ENCODE measurements around the gene GPA33.

DNA sequence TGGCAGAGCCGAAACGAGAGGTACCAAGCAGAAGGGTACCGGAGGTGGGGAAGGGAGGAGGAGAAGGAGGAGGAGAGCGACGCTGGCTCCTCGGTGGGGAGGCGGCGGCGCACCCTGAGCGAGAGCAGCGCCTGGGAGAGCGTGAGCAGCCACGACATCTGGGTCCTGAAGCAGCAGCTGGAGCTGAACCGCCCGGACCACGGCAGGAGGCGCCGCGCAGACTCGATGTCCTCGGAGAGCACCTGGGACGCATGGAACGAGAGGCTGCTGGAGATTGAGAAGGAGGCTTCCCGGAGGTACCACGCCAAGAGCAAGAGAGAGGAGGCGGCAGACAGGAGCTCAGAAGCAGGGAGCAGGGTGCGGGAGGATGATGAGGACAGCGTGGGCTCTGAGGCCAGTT lies 36.1 kb upstream of the GPA33 start:
- TF ChIP-seq, protein P1, sequence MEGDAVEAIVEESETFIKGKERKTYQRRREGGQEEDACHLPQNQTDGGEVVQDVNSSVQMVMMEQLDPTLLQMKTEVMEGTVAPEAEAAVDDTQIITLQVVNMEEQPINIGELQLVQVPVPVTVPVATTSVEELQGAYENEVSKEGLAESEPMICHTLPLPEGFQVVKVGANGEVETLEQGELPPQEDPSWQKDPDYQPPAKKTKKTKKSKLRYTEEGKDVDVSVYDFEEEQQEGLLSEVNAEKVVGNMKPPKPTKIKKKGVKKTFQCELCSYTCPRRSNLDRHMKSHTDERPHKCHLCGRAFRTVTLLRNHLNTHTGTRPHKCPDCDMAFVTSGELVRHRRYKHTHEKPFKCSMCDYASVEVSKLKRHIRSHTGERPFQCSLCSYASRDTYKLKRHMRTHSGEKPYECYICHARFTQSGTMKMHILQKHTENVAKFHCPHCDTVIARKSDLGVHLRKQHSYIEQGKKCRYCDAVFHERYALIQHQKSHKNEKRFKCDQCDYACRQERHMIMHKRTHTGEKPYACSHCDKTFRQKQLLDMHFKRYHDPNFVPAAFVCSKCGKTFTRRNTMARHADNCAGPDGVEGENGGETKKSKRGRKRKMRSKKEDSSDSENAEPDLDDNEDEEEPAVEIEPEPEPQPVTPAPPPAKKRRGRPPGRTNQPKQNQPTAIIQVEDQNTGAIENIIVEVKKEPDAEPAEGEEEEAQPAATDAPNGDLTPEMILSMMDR (IDR thresholded peaks at IDR 0.05; ENCODE audit: low read length) = no peak
- TF ChIP-seq EZH2 (IDR thresholded peaks at IDR 0.05; ENCODE audit: borderline replicate concordance, low read length) = no peak
